CD1c-positive myeloid dendritic cell (primary cell): ENCODE measurements around the gene DPEP3.
"Not testable (repeated sequence)": the region's sequence is repeated elsewhere in the genome, so short reads cannot be mapped to it uniquely, and the experiment has no call there.

Source experiments
- DNase-seq: peaks from one replicate; pipeline ENCODE4 v3.0.0-alpha.2; 2016; ENCODE audit errors: extremely low spot score

Gene DPEP3

GRCh38 chr16:67993207-67994039 lies 13.1 kb upstream of the DPEP3 start:
- peak; percentile 90 for DNase-seq

GRCh38 chr16:67992661-67993206 lies 12.4 kb upstream of the DPEP3 start:
- no peak for DNase-seq

GRCh38 chr16:67990018-67990386 lies 9.7 kb upstream of the DPEP3 start:
- no peak for DNase-seq

- DNase-seq = no peak
Measured at GRCh38 chr16:67989322-67990017, 9.2 kb upstream of the DPEP3 start.

GRCh38 chr16:67988675-67989074 lies 8.4 kb upstream of the DPEP3 start:
- DNase-seq = no peak

- DNase-seq = no peak
Measured at GRCh38 chr16:67987460-67988160, 7.3 kb upstream of the DPEP3 start.

GRCh38 chr16:67986949-67987348 lies 6.7 kb upstream of the DPEP3 start:
- DNase-seq = no peak

GRCh38 chr16:67982011-67982696 lies 1.9 kb upstream of the DPEP3 start:
- no peak for DNase-seq

GRCh38 chr16:67977469-67978227 lies 2.7 kb downstream of the DPEP3 start:
- DNase-seq = no peak

- DNase-seq = no peak
Measured at GRCh38 chr16:67977005-67977404, 3.3 kb downstream of the DPEP3 start.

- no peak for DNase-seq
Measured at GRCh38 chr16:67976205-67976604, 4.1 kb downstream of the DPEP3 start.

- DNase-seq = no peak
Measured at GRCh38 chr16:67975321-67976105, 4.8 kb downstream of the DPEP3 start.

- not testable (repeated sequence) for DNase-seq
Measured at GRCh38 chr16:67972285-67972684, 8.0 kb downstream of the DPEP3 start.

GRCh38 chr16:67971111-67971510 lies 9.2 kb downstream of the DPEP3 start:
- no peak for DNase-seq

GRCh38 chr16:67969254-67970039 lies 10.9 kb downstream of the DPEP3 start:
- no peak for DNase-seq

- peak; percentile 81 for DNase-seq
Measured at GRCh38 chr16:67968400-67969253, 11.7 kb downstream of the DPEP3 start, which contains the start of gene SLC12A4. Gene SLC12A4, minus strand, starts transcription at chr16:67968637. Its CDS starts 84 bp downstream, at chr16:67968553.

GRCh38 chr16:67967958-67968399 lies 12.3 kb downstream of the DPEP3 start:
- DNase-seq = peak; percentile 49
